Activated naive CD4-positive, alpha-beta T cell treated with anti-CD3 and anti-CD28 coated beads, Interleukin-2, amount 50 U/mL, for 24 hours (primary cell): ENCODE data around the gene LIAS.
A peak's percentile ranks its signal among the peaks of the same experiment; 100 is the strongest.
"Not testable (repeated sequence)": the region's sequence is repeated elsewhere in the genome, so short reads cannot be mapped to it uniquely, and the experiment has no call there.

Source experiments
- H3K27ac Mint-ChIP-seq: one replicate; pipeline ENCODE4 v1.8.0; 2021; ENCODE audit warnings: mild to moderate bottlenecking, mixed read lengths
- H3K27me3 Mint-ChIP-seq: one replicate; pipeline ENCODE4 v1.8.0; 2021; ENCODE audit warnings: mixed read lengths
- H3K36me3 Mint-ChIP-seq: one replicate; pipeline ENCODE4 v1.8.0; 2021; ENCODE audit warnings: mixed read lengths
- H3K4me1 Mint-ChIP-seq: one replicate; pipeline ENCODE4 v1.8.0; 2021; ENCODE audit warnings: mixed read lengths
- H3K4me3 Mint-ChIP-seq: one replicate; pipeline ENCODE4 v1.8.0; 2021; ENCODE audit warnings: mild to moderate bottlenecking, mixed read lengths
- H3K9me3 Mint-ChIP-seq: one replicate; pipeline ENCODE4 v1.8.0; 2021; ENCODE audit warnings: mixed read lengths

The LIAS gene

GRCh38 chr4:39505581-39505980, 46.7 kb downstream of the LIAS start:
- Mint-ChIP-seq H3K27me3 (no peaks in the 10 kb centered on the region), H3K4me3 (no peak overlapping the region), H3K9me3 (no peaks in the 10 kb centered on the region), H3K4me1 (no peaks in the 10 kb centered on the region), H3K36me3 (peaks cover 15% of the 10 kb centered on the region), H3K27ac (no peak overlapping the region)

DNA sequence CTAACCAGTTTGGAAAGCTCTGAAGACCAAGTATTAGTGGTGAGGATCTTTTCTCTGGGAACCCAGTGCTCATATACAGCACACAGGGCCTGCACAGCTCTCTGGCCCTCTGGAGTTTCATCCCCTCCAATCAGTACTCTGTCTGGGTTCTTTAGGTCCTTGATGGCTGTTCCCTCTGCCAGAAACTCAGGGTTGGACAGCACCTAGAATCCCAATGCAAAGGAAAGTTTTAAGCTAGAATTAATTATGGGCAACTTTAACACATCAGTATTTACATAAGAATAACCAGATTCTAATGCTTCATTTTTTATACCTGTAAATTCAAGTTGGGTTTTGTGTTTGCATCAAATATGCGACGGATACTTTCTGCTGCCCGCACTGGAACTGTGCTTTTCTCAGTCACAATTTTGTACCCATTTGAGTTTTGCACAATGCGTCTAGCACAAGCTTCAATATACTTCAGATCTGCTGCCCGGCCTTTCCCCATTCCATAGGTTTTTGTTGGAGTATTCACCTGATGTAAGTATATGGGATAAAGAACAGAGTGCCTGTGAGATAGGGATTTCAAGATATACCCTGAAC, 51.6 kb downstream of the LIAS start:
- no peaks in the 10 kb centered on the region for H3K4me1 Mint-ChIP-seq
- H3K9me3 Mint-ChIP-seq, result no peaks in the 10 kb centered on the region

GRCh38 chr4:39514266-39514665, 55.4 kb downstream of the LIAS start:
- not testable (repeated sequence) for H3K4me3 Mint-ChIP-seq, H3K36me3 Mint-ChIP-seq, H3K4me1 Mint-ChIP-seq, H3K9me3 Mint-ChIP-seq, H3K27me3 Mint-ChIP-seq, H3K27ac Mint-ChIP-seq

More for the DNA sequence above, 51.6 kb downstream of the LIAS start:
- Mint-ChIP-seq H3K27ac (no peak overlapping the region), H3K4me3 (no peak overlapping the region), H3K27me3 (no peaks in the 10 kb centered on the region), H3K36me3 (peaks cover 13% of the 10 kb centered on the region)

- Mint-ChIP-seq H3K36me3 (peaks cover 4% of the 10 kb centered on the region), H3K9me3 (no peaks in the 10 kb centered on the region), H3K27me3 (no peaks in the 10 kb centered on the region), H3K4me1 (no peaks in the 10 kb centered on the region), H3K27ac (no peak overlapping the region), H3K4me3 (no peak overlapping the region)
Observed at GRCh38 chr4:39514888-39515401, 56.1 kb downstream of the LIAS start.

DNA sequence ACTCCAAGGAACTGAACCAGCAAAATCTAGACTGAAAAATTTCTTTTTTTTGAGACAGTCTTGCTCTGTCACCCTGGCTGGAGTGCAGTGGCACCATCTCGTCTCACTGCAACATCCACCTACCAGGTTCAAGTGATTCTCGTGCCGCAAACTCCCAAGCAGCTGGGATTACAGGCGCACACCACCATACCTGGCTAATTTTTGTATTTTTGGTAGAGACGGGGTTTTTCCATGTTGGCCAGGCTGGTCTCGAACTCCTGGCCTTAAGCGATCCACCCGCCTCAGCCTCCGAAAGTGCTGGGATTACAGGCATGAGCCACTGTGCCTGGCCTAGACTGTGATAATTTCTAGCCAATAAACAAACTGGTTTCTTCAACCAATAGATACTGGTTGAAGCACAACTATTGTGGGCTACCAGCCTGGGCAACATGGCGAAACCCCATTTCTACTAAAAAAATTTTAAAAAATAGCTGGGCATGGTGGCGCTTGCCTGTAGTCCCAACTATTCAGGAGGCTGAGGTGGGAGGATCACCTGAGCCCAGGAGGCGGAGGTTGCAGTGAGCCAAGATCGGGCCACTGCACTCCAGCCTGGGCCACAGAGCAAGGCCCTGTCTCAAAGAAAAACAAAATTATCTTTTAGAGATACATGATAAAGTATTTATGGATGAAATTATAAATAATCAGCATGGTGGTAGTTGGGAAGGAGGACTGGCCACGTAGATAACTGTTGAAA, 57.0 kb downstream of the LIAS start:
- H3K36me3 Mint-ChIP-seq, H3K27ac Mint-ChIP-seq, H3K4me3 Mint-ChIP-seq, H3K27me3 Mint-ChIP-seq, H3K9me3 Mint-ChIP-seq, H3K4me1 Mint-ChIP-seq: not testable (repeated sequence)

DNA sequence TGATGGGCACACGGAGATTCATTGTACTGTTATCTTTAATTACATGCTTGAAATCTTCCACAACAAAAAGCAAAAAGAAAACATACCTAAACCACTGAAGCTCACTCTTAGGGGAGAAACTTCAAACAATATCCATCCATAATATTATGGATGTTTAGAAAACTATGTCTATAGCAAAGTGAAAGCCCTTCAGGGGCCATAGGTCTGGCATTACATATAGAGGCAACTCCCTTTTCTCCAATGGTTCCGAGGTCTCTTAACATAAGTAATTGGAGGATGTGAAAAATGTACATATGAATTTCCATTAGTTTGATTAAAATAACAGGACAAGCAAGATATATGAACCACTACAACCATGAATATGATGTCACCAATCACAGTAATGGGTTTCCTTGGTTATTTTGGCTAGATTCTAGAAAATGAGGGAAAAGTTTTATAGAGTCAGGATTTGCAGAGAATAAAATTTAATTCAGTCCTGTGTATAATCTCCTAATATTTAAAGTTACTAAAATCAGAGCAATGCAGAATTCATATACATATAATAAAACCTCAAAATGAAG, 57.6 kb downstream of the LIAS start:
- no peaks in the 10 kb centered on the region for H3K4me1 Mint-ChIP-seq
- H3K36me3 Mint-ChIP-seq, result peaks cover 3% of the 10 kb centered on the region
- H3K4me3 Mint-ChIP-seq, result no peak overlapping the region
- H3K9me3 Mint-ChIP-seq, result no peaks in the 10 kb centered on the region
- no peaks in the 10 kb centered on the region for H3K27me3 Mint-ChIP-seq
- no peak overlapping the region for H3K27ac Mint-ChIP-seq

DNA sequence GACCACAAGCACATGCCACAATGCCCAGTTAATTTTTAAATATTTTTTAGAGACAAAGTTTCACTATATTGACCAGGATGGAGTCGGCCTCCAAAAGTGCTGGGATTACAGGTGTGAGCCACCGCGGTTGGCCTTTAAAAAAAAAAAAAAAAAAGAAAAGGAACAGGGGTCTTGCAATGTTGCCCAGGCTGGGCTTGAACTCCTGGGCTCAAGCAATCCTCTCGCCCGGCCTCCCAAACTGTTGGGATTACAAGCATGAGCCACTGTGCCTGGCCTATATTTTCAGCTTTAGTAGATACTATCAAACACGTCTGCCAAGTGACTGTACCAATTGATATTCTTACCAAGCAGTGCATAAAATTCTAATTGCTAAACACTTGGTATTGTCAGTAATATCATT, 59.6 kb downstream of the LIAS start:
- Mint-ChIP-seq H3K27me3 (no peaks in the 10 kb centered on the region), H3K4me3 (no peak overlapping the region)

DNA sequence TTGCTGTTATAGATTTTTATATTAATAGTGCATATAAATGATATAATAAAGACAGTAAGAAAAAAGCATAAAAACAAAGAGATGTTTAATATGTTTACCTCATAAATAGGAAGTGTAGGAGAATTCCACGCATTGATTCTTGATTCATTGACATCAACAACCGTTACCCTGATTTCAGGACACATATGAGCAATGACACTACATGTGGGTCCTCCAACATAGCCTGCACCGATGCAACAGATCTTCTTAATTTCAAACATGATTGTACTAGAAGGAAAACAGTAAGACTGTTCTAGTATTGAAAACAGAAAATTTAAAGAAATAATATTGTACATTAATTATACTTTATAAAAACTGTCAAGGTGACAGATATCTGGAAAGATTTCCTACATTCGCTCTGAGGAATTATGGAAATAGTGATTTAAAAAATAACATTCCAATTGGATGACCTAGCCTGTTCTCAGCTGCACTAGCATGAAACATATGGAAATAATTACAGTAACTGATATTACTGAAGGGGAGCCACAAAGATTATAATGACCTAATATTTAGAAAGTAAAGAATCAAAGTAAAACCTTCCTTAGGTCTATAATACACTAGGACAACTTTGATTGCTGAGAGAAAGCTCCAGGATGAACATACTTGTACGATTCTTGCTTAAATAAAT, 62.5 kb downstream of the LIAS start:
- no peaks in the 10 kb centered on the region for H3K9me3 Mint-ChIP-seq
- H3K36me3 Mint-ChIP-seq, result no peaks in the 10 kb centered on the region
- no peak overlapping the region for H3K4me3 Mint-ChIP-seq
- no peaks in the 10 kb centered on the region for H3K27me3 Mint-ChIP-seq
- H3K4me1 Mint-ChIP-seq, result peaks cover 8% of the 10 kb centered on the region
- H3K27ac Mint-ChIP-seq, result no peak overlapping the region

More for the DNA sequence above, 59.6 kb downstream of the LIAS start:
- Mint-ChIP-seq H3K36me3 (no peaks in the 10 kb centered on the region), H3K27ac (no peak overlapping the region), H3K9me3 (no peaks in the 10 kb centered on the region), H3K4me1 (no peaks in the 10 kb centered on the region)

DNA sequence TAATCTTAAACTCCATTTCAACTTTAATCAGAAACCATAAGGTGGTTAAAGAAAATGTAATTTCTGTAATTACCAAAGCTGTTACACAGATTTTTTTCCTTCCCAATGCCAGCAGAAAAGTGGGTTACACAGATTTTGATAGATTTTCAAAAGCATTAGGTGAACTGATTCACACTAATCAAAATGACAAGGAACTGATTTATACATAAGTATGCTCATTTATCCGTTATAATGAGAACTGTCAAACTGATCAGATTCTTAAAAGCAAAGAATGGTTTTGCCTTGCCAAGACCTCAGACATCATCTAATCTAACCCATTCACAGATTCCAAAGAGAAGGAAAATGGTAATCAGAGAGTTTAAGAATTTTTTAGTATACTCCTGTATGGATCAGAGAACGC, 63.2 kb downstream of the LIAS start:
- Mint-ChIP-seq H3K4me3 (no peak overlapping the region), H3K27me3 (no peaks in the 10 kb centered on the region), H3K36me3 (no peaks in the 10 kb centered on the region), H3K27ac (no peak overlapping the region), H3K4me1 (peaks cover 11% of the 10 kb centered on the region), H3K9me3 (no peaks in the 10 kb centered on the region)

DNA sequence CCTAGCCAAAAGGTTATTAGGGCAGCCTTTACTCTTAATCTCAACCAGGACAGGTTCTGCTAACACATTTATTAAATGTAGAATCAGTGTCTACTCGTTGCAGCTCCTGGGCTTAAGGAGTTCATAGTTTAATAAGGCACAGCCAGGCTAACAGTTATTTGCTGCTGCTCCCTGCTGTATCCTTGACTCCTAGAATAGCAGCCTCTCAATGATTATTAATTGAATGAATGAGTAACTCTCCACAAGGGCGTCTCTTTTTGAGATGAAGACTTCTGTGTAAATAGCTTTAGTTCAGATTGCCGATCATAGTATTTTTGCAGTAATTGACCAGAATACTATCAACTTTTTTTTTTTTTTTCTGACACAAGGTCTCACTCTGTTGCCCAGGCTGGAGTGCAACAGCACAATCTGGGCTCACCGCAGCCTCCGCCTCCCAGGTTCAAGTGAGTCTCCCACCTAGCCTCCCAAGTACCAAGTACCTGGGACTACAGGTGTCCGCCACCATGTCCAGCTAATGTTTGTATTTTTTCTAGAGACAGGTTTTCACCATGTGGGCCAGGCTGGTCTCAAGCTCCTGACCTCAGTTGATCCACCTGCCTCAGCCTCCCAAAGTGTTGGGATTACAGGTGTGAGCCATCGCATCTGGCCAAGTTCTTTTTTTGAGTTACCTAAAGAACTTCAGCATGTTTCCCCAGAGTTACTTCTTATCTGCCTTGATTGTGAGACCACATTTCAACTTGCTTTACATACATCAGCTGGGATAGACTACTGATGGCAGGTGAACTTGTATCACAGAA, 65.5 kb downstream of the LIAS start:
- H3K9me3 Mint-ChIP-seq, result no peaks in the 10 kb centered on the region
- H3K27me3 Mint-ChIP-seq, result no peaks in the 10 kb centered on the region
- no peak overlapping the region for H3K4me3 Mint-ChIP-seq
- H3K27ac Mint-ChIP-seq, result no peak overlapping the region
- peaks cover 17% of the 10 kb centered on the region for H3K4me1 Mint-ChIP-seq
- H3K36me3 Mint-ChIP-seq, result no peaks in the 10 kb centered on the region

GRCh38 chr4:39525822-39526690, 67.2 kb downstream of the LIAS start:
- Mint-ChIP-seq H3K4me3 (peak overlapping the region; percentile 98), H3K36me3 (peaks cover 6% of the 10 kb centered on the region), H3K9me3 (peaks cover 3% of the 10 kb centered on the region), H3K27me3 (no peaks in the 10 kb centered on the region), H3K4me1 (peaks cover 17% of the 10 kb centered on the region), H3K27ac (peak overlapping the region; percentile 88)

- Mint-ChIP-seq H3K27ac (peak overlapping the region; percentile 88), H3K4me3 (peak overlapping the region; percentile 98)
Observed at GRCh38 chr4:39526765-39527295, 68.0 kb downstream of the LIAS start.

DNA sequence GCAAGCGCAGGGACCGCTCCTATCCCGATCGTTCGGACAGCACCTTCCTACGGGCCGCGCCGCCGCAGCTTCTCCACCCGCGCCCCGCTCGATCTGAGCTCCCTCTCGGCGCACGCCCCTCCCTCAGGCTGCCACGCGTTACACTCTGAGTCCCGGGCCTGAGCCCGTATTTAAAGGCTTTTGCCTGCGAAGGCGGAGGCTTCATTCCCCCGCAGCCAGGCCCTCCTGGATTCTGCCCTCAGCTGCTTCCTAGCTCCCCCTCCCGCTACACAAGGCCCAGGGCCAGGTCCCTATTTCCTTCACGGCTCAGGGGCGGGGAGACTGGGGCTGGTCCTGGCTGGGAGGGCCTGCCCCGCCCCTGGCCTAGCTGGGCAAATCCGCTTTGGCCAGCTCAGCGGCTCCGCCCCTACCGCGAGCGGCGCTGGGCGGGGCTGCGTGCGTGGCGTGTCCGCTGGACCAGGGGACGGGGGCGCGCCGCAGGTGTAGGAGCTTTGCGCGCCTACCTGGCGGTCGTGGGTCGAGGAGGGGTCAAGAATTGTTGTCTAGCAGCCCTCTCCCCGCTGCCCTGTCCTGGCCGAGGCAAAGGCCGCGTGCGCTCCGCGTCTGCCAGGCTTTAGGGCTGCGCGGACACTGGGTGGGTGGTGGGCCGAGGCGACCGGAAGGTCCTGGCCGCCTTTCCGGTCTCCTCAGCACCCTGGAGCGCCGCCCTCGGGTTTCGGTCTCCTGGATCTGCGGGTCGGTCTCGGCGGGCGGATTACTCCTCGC, 68.6 kb downstream of the LIAS start, which contains the start of gene UGDH:
TSS of gene UGDH (minus strand) at position 144 of the 765 bp plus-strand sequence. CDS start 5,927 bp downstream, outside the sequence.
- H3K27me3 Mint-ChIP-seq, result no peaks in the 10 kb centered on the region
- H3K27ac Mint-ChIP-seq, result peak within 1 kb of the TSS; percentile 91

More at GRCh38 chr4:39526765-39527295, 68.0 kb downstream of the LIAS start:
- peaks cover 17% of the 10 kb centered on the region for H3K4me1 Mint-ChIP-seq
- no peaks in the 10 kb centered on the region for H3K27me3 Mint-ChIP-seq
- peaks cover 7% of the 10 kb centered on the region for H3K9me3 Mint-ChIP-seq
- peaks cover 13% of the 10 kb centered on the region for H3K36me3 Mint-ChIP-seq

More for the DNA sequence above, 68.6 kb downstream of the LIAS start, which contains the start of gene UGDH:
- peaks cover 17% of the 10 kb centered on the region for H3K4me1 Mint-ChIP-seq
- peaks cover 11% of the 10 kb centered on the region for H3K9me3 Mint-ChIP-seq
- H3K4me3 Mint-ChIP-seq, result peak within 1 kb of the TSS; percentile 98
- peaks cover 18% of the 10 kb centered on the region for H3K36me3 Mint-ChIP-seq
